OCI-LY1 (cell line): ENCODE results near the gene FBXO2.

Source experiments
- CTCF ChIP-seq: fragments of 200-600 bp; sonication (generic), shearing (Covaris generic); IDR thresholded peaks from 2 replicates; pipeline ENCODE4 v1.5.1; 2017; ENCODE audit warnings: mild to moderate bottlenecking, antibody characterized with exemption, low read length, moderate library complexity, mixed read lengths
- EZH2 ChIP-seq: fragments of 200-600 bp; sonication (generic), shearing (Covaris generic); IDR thresholded peaks from 2 replicates; pipeline ENCODE4 v1.8.0; 2017; ENCODE audit warnings: borderline replicate concordance, mixed run types, mild to moderate bottlenecking, antibody characterized with exemption, low read length, moderate library complexity, mixed read lengths

- no peak for TF ChIP-seq CTCF
- TF ChIP-seq EZH2: no peak
These were observed 16.5 kb upstream of the FBXO2 start for GRCh38 chr1:11670747-11671146.
